ENCODE measurements around the gene GIGYF2. TPM values are rescaled to one million over a fixed set of nuclear protein-coding genes. Genes with fewer than 3 reads are reported as not detected.

Gene GIGYF2
- polyA plus RNA-seq, 1 experiment, result 34.6 TPM

GRCh38 chr2:232888839-232889529 lies 191.9 kb downstream of the GIGYF2 start:
- Histone ChIP-seq H3K27me3 (ENCODE audit: control insufficient read depth, insufficient read depth, low read length) (peaks cover 4% of the 10 kb centered on the region), H3K9me3 (ENCODE audit: control insufficient read depth, insufficient read depth, low read length) (no peaks in the 10 kb centered on the region; the same call in 1 of the 2 replicates), H3K27ac (ENCODE audit: low read depth, low read length) (no peak overlapping the region), H3K4me3 (ENCODE audit: low read depth, low read length) (no peak overlapping the region)
- no peak for DNase-seq (ENCODE audit: low read depth, low spot score)
- ChIA-PET POLR2A (no interaction called here), CTCF (no interaction called here)
- no peak for TF ChIP-seq CTCF (IDR thresholded peaks at IDR 0.05; ENCODE audit: low read depth, low read length)

GRCh38 chr2:232889876-232890401 lies 192.8 kb downstream of the GIGYF2 start:
- DNase-seq (ENCODE audit: low read depth, low spot score), result no peak
- CTCF ChIA-PET, result no interaction called here
- no peak for TF ChIP-seq CTCF (IDR thresholded peaks at IDR 0.05; ENCODE audit: low read depth, low read length)
- Histone ChIP-seq H3K4me3 (ENCODE audit: low read depth, low read length) (no peak overlapping the region), H3K9me3 (ENCODE audit: control insufficient read depth, insufficient read depth, low read length) (no peaks in the 10 kb centered on the region; the same call in 1 of the 2 replicates), H3K27me3 (ENCODE audit: control insufficient read depth, insufficient read depth, low read length) (peaks cover 6% of the 10 kb centered on the region), H3K27ac (ENCODE audit: low read depth, low read length) (no peak overlapping the region)
- POLR2A ChIA-PET, result no interaction called here

GRCh38 chr2:232890536-232890895 lies 193.4 kb downstream of the GIGYF2 start:
- Histone ChIP-seq H3K9me3 (ENCODE audit: control insufficient read depth, insufficient read depth, low read length) (no peaks in the 10 kb centered on the region; the same call in 1 of the 2 replicates), H3K27ac (ENCODE audit: low read depth, low read length) (no peak overlapping the region), H3K27me3 (ENCODE audit: control insufficient read depth, insufficient read depth, low read length) (peaks cover 6% of the 10 kb centered on the region), H3K4me3 (ENCODE audit: low read depth, low read length) (no peak overlapping the region)
- DNase-seq (ENCODE audit: low read depth, low spot score), result no peak
- no peak for TF ChIP-seq CTCF (IDR thresholded peaks at IDR 0.05; ENCODE audit: low read depth, low read length)
- CTCF ChIA-PET, result no interaction called here
- POLR2A ChIA-PET, result no interaction called here

- CTCF ChIA-PET, result no interaction called here
- no peak overlapping the region for H3K27ac ChIP-seq (ENCODE audit: low read depth, low read length)
- no peak for DNase-seq (ENCODE audit: low read depth, low spot score)
- peaks cover 6% of the 10 kb centered on the region for H3K27me3 ChIP-seq (ENCODE audit: control insufficient read depth, insufficient read depth, low read length)
- H3K9me3 ChIP-seq (ENCODE audit: control insufficient read depth, insufficient read depth, low read length), result no peaks in the 10 kb centered on the region; the same call in 1 of the 2 replicates
- no peak overlapping the region for H3K4me3 ChIP-seq (ENCODE audit: low read depth, low read length)
- POLR2A ChIA-PET, result no interaction called here
- no peak for TF ChIP-seq CTCF (IDR thresholded peaks at IDR 0.05; ENCODE audit: low read depth, low read length)
Observed at GRCh38 chr2:232890896-232891601, 193.9 kb downstream of the GIGYF2 start.

GRCh38 chr2:232891621-232892071 lies 194.5 kb downstream of the GIGYF2 start:
- Histone ChIP-seq H3K9me3 (ENCODE audit: control insufficient read depth, insufficient read depth, low read length) (no peaks in the 10 kb centered on the region; the same call in 1 of the 2 replicates), H3K27ac (ENCODE audit: low read depth, low read length) (no peak overlapping the region), H3K4me3 (ENCODE audit: low read depth, low read length) (no peak overlapping the region), H3K27me3 (ENCODE audit: control insufficient read depth, insufficient read depth, low read length) (peaks cover 3% of the 10 kb centered on the region)
- TF ChIP-seq CTCF (IDR thresholded peaks at IDR 0.05; ENCODE audit: low read depth, low read length), result no peak
- DNase-seq (ENCODE audit: low read depth, low spot score), result no peak
- ChIA-PET CTCF (no interaction called here), POLR2A (no interaction called here)

Data from AG04450 (cell line).